Cardiac fibroblast (primary cell): ENCODE results near the gene TMEM161B.

ENCODE experiments used
- DNase-seq, 2 donors: peaks; one replicate each; pipeline versions ENCODE4 v3.0.0 to v3.0.0-alpha.2; 2010; ENCODE audit warnings: low read depth in 2 of 2
- H3K4me3 ChIP-seq, 2 donors: replicated peaks in 1 of 2; 1 replicate in 1 of 2; 2 replicates in 1 of 2; pipeline ENCODE4 v1.5.1; 2011; ENCODE audit warnings: low read depth in 2 of 2, low read length in 2 of 2, mild to moderate bottlenecking in 2 of 2, moderate library complexity in 1 of 2
- TF ChIP-seq, protein P1 (sequence below): IDR thresholded peaks from one replicate; pipeline ENCODE4 v1.5.1; 2011; ENCODE audit warnings: low read depth, mild to moderate bottlenecking, low read length, inconsistent platforms

The TMEM161B gene

DNA sequence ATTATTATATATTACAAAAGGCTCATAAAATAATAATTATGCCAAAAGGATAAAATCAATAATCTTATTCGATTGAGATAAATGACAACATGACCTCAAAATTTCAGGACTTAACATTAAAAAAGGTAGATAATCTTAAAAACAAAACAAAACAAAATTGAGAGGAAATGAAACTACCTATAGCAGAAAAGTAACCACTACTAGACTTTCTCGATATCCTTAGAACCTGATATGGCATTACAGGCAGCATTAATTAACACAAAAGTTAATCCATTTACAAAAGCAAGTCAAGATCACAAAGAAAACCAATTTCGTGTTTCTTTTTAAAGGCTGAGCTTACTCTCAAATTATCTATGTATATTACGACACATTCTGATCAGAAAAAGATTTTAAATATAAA lies 29.9 kb downstream of the TMEM161B start:
- TF ChIP-seq, protein P1, sequence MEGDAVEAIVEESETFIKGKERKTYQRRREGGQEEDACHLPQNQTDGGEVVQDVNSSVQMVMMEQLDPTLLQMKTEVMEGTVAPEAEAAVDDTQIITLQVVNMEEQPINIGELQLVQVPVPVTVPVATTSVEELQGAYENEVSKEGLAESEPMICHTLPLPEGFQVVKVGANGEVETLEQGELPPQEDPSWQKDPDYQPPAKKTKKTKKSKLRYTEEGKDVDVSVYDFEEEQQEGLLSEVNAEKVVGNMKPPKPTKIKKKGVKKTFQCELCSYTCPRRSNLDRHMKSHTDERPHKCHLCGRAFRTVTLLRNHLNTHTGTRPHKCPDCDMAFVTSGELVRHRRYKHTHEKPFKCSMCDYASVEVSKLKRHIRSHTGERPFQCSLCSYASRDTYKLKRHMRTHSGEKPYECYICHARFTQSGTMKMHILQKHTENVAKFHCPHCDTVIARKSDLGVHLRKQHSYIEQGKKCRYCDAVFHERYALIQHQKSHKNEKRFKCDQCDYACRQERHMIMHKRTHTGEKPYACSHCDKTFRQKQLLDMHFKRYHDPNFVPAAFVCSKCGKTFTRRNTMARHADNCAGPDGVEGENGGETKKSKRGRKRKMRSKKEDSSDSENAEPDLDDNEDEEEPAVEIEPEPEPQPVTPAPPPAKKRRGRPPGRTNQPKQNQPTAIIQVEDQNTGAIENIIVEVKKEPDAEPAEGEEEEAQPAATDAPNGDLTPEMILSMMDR = no peak
- no peak for DNase-seq
- H3K4me3 ChIP-seq = no peak overlapping the region

DNA sequence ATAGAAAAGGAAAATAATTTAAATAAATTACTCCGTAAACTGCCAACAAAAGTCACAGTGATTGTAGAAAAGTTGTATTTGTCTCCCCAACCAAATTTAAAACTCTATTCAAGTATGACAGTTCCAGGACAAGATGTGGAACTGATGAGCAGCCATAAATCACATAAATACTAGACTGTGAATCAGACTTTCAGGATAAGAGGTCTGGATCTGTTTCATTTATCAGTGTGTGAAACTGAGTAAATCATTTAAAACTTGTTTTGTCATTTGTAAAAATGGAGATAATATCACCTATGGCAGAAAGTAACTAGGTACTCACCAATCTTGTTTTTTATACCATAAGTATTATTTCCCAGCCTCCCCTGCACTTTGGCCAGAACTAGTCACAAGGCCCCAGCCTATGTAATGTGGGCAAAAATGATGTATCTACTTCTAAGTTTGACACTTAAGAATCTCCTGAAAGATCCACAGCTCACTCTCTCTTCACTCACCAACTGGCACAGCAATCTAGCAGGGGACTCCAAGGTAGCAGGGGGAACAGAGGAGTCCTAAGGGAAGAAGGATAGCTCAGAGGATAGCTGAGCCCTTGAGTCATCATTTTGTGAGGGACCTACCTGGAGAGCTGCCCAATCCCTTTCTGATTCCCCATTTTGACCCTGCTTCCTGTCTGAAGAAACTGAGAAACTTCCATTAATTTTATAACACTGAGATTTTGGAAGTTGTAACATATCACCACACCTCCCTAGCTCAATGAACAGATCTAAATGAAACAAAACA lies 31.6 kb downstream of the TMEM161B start:
- TF ChIP-seq, protein P1 = no peak
- peak; percentile 16 to 40 for DNase-seq
- no peak overlapping the region for H3K4me3 ChIP-seq

GRCh38 chr5:88235828-88236227 lies 32.8 kb downstream of the TMEM161B start:
- no peak for DNase-seq
- no peak overlapping the region for H3K4me3 ChIP-seq
- TF ChIP-seq, protein P1 = no peak

- TF ChIP-seq, protein P1 = no peak
- no peak for DNase-seq
- H3K4me3 ChIP-seq = no peak overlapping the region
Measured at GRCh38 chr5:88235346-88235745, 33.3 kb downstream of the TMEM161B start.

DNA sequence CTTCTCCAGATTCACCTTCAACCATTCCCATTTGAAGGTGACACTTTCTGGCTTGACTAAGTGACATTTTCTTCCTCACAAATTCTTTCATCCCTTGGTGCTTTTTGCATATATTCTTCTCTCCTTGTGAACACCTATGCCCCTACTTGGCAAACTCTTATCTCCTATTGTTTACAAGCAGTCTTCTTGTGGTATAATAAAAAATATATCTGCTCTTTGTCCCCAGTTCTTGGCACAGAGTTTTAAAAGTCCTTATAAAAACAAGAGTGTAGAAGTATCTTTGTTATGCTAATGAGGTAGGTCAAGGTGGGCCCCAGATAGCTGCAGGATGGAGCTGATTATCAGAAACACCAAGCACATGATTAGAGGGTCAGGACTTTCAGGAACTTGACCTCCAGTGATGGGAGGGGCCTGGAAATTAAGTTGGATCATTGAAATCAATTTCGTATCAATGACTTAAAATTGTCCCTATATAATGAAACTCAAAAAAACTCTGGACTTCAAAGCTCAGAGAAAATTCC lies 38.0 kb downstream of the TMEM161B start:
- H3K4me3 ChIP-seq = no peak overlapping the region
- no peak for DNase-seq
- TF ChIP-seq, protein P1 = no peak

DNA sequence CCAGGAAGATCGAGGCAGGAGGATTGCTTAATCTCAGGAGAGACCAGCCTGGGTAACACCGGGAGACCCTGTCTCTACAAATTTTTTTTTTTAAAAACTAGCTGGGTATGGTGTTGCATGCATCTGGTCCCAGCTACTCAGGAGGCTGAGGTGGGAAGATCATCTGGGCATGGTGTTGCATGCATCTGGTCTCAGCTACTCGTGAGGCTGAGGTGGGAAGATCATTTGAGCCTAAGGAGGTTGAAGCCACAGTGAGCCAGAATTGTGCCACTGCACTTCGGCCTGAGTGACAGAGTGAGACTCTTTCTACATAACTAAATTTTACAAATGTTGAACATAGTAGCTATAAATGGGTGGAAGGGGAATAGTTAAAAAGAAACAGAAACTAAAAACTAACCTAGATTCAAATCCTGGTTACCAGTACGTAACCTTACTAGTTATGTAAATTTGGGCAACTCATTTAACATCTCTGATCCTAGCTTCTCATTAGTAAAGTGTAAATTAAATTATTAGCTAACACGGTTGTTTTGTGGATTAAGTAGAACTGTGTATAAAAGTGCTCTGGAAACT lies 41.7 kb downstream of the TMEM161B start:
- TF ChIP-seq, protein P1 = no peak
- H3K4me3 ChIP-seq = no peak overlapping the region
- no peak for DNase-seq

GRCh38 chr5:88214655-88215054 lies 54.0 kb downstream of the TMEM161B start:
- no peak overlapping the region for H3K4me3 ChIP-seq
- DNase-seq = no peak
- TF ChIP-seq, protein P1 = no peak
